HG03378 (cell line): ENCODE measurements around the gene PACRGL.
A peak's percentile ranks its signal among the peaks of the same experiment; 100 is the strongest.

Source experiments
- ATAC-seq: cut with Tn5 transposase; IDR thresholded peaks from one replicate; pipeline ENCODE4 v1.9.1; 2021; ENCODE audit warnings: mild to moderate bottlenecking, moderate library complexity; ENCODE audit not compliant: unreplicated experiment

PACRGL gene

GRCh38 chr4:20700007-20700761 lies at the start of gene PACRGL:
TSS of gene PACRGL (plus strand) at chr4:20700458. CDS start at chr4:20704482, 4,024 bp downstream.
- peak; percentile 98 for ATAC-seq

- no peak for ATAC-seq
These were observed 47.9 kb upstream of the PACRGL start for GRCh38 chr4:20652226-20652885.

- ATAC-seq: no peak
These were observed 41.8 kb upstream of the PACRGL start for GRCh38 chr4:20658456-20658855.

- ATAC-seq: no peak
These were observed 37.4 kb upstream of the PACRGL start for GRCh38 chr4:20662851-20663250.

- no peak for ATAC-seq
These were observed 34.0 kb upstream of the PACRGL start for GRCh38 chr4:20666012-20666860.

- ATAC-seq: no peak
These were observed 28.0 kb upstream of the PACRGL start for GRCh38 chr4:20672262-20672661.

GRCh38 chr4:20675786-20676185 lies 24.5 kb upstream of the PACRGL start:
- no peak for ATAC-seq

GRCh38 chr4:20676501-20677197 lies 23.6 kb upstream of the PACRGL start:
- ATAC-seq: no peak

GRCh38 chr4:20678400-20678799 lies 21.9 kb upstream of the PACRGL start:
- ATAC-seq: no peak

- no peak for ATAC-seq
These were observed 20.3 kb upstream of the PACRGL start for GRCh38 chr4:20679951-20680350.

GRCh38 chr4:20680736-20681135 lies 19.5 kb upstream of the PACRGL start:
- no peak for ATAC-seq

- ATAC-seq: no peak
These were observed 19.0 kb upstream of the PACRGL start for GRCh38 chr4:20681271-20681670.

GRCh38 chr4:20682853-20683252 lies 17.4 kb upstream of the PACRGL start:
- ATAC-seq: no peak

- ATAC-seq: no peak
These were observed 16.5 kb upstream of the PACRGL start for GRCh38 chr4:20683766-20684165.

GRCh38 chr4:20684852-20685763 lies 15.2 kb upstream of the PACRGL start:
- no peak for ATAC-seq

- no peak for ATAC-seq
These were observed 12.4 kb upstream of the PACRGL start for GRCh38 chr4:20687864-20688263.

GRCh38 chr4:20696815-20697214 lies 3.4 kb upstream of the PACRGL start:
- ATAC-seq: no peak

- ATAC-seq: no peak
These were observed 1.9 kb upstream of the PACRGL start for GRCh38 chr4:20698382-20698781.

GRCh38 chr4:20698820-20699219 lies 1.4 kb upstream of the PACRGL start:
- ATAC-seq: no peak

GRCh38 chr4:20711335-20711734 lies 11.1 kb downstream of the PACRGL start:
- ATAC-seq: no peak
